Measurements from ENCODE around the gene ACAP1. TPM values are rescaled to one million over a fixed set of nuclear protein-coding genes. Genes with fewer than 3 reads are reported as not detected.

The ACAP1 gene
- total and polyA plus RNA-seq, 12 donors = 2.1 to 54.7 (median 10.8) TPM

GRCh38 chr17:7341842-7342241, 5.5 kb downstream of the ACAP1 start:
- Histone ChIP-seq H3K27me3 (no peaks in the 10 kb centered on the region), H3K4me1 (replicated peaks in 1 of 2) (peaks cover 0 to 6% of the 10 kb centered on the region in 2 donors), H3K9me3 (replicated peaks in 1 of 3) (no peaks in the 10 kb centered on the region), H3K27ac (no peak overlapping the region), H3K36me3 (replicated peaks in 1 of 2) (no peaks in the 10 kb centered on the region), H3K4me3 (no peak overlapping the region)
- WGBS, 4 donors = 82 to 95% (median 88%) methylated on average over 7 to 13 of the region's 13 CpGs
- DNase-seq = no peak
- no peak for TF ChIP-seq POLR2A (IDR thresholded peaks at IDR 0.05)
- TF ChIP-seq CTCF (IDR thresholded peaks at IDR 0.05) = no peak
- intact Hi-C loops (cut with DNase I) = loop anchor here in 1 of 2 donors (5.0 kb wide), 1 partner anchor 60 kb away; the partner anchor contains the start of gene SLC2A4

GRCh38 chr17:7343250-7343649, 6.9 kb downstream of the ACAP1 start:
- Histone ChIP-seq H3K4me1 (replicated peaks in 1 of 2) (peaks cover 0 to 15% of the 10 kb centered on the region in 2 donors), H3K9me3 (replicated peaks in 1 of 3) (no peaks in the 10 kb centered on the region), H3K27me3 (no peaks in the 10 kb centered on the region), H3K27ac (no peak overlapping the region), H3K36me3 (replicated peaks in 1 of 2) (no peaks in the 10 kb centered on the region), H3K4me3 (no peak overlapping the region)
- WGBS, 4 donors = 32 to 66% (median 64%) methylated on average over 3 to 15 of the region's 15 CpGs
- intact Hi-C loops (cut with DNase I) = loop anchor here in 1 of 2 donors (5.0 kb wide), 1 partner anchor 61 kb away; the partner anchor contains the start of gene SLC2A4
- DNase-seq = peak in 1 of 7 donors; percentile 33
- TF ChIP-seq POLR2A (IDR thresholded peaks at IDR 0.05) = no peak
- TF ChIP-seq CTCF (IDR thresholded peaks at IDR 0.05) = no peak

- WGBS, 4 donors = 40 to 79% (median 59%) methylated on average over 3 to 18 of the region's 18 CpGs
- DNase-seq = peak in 2 of 7 donors; percentile 27 to 40
- Histone ChIP-seq H3K4me3 (no peak overlapping the region), H3K9me3 (replicated peaks in 1 of 3) (no peaks in the 10 kb centered on the region), H3K36me3 (replicated peaks in 1 of 2) (no peaks in the 10 kb centered on the region), H3K27me3 (no peaks in the 10 kb centered on the region), H3K27ac (peak overlapping the region in 1 of 5 donors; percentile 60), H3K4me1 (replicated peaks in 1 of 2) (peaks cover 14 to 36% of the 10 kb centered on the region in 2 donors)
- intact Hi-C loops (cut with DNase I) = no loop called here
- TF ChIP-seq POLR2A (IDR thresholded peaks at IDR 0.05) (no peak), CTCF (IDR thresholded peaks at IDR 0.05) (no peak)
Measured at GRCh38 chr17:7346761-7347614, 10.7 kb downstream of the ACAP1 start.

GRCh38 chr17:7347630-7348477, 11.5 kb downstream of the ACAP1 start:
- 36 to 66% (median 60%) methylated on average over 10 to 19 of the region's 19 CpGs for WGBS, 4 donors
- peak in 4 of 7 donors; percentile 44 to 64 (median 52) for DNase-seq
- H3K27ac ChIP-seq = peak overlapping the region in 1 of 5 donors; percentile 60

More at GRCh38 chr17:7347630-7348477, 11.5 kb downstream of the ACAP1 start:
- intact Hi-C loops (cut with DNase I) = no loop called here
- Histone ChIP-seq H3K36me3 (replicated peaks in 1 of 2) (no peaks in the 10 kb centered on the region), H3K27me3 (no peaks in the 10 kb centered on the region), H3K9me3 (replicated peaks in 1 of 3) (no peaks in the 10 kb centered on the region), H3K4me1 (replicated peaks in 1 of 2) (peaks cover 20 to 42% of the 10 kb centered on the region in 2 donors), H3K4me3 (no peak overlapping the region)
- TF ChIP-seq CTCF (IDR thresholded peaks at IDR 0.05) (no peak), POLR2A (IDR thresholded peaks at IDR 0.05) (no peak)
